GM13976 (cell line): ENCODE results near the gene NOSTRIN.
"Not testable (repeated sequence)": the region's sequence is repeated elsewhere in the genome, so short reads cannot be mapped to it uniquely, and the experiment has no call there.

Experiments used
- DNase-seq: peaks from one replicate; pipeline ENCODE4 v3.0.0; 2012; ENCODE audit warnings: low spot score
- CTCF ChIP-seq: IDR thresholded peaks from 2 replicates; pipeline ENCODE4 v1.5.1; 2012; ENCODE audit warnings: borderline replicate concordance, mild to moderate bottlenecking; ENCODE audit not compliant: insufficient read depth; ENCODE audit errors: extremely low read depth, missing control alignments, control extremely low read depth
- in situ Hi-C: fragments of 300-500 bp; cut with MboI; formaldehyde crosslinking; loops from one replicate; pipeline ENCODE4 v1.12.0; 2022; ENCODE audit warnings: low sequenced_read_pairs, mixed read lengths, inconsistent platforms; ENCODE audit not compliant: unreplicated experiment

The NOSTRIN gene

GRCh38 chr2:168787782-168788376 is 14.6 kb upstream of the NOSTRIN start:
- TF ChIP-seq CTCF: no peak
- no peak for DNase-seq
- in situ Hi-C loops: no loop called here

GRCh38 chr2:168789776-168790175 is 12.7 kb upstream of the NOSTRIN start:
- DNase-seq: no peak
- in situ Hi-C loops: no loop called here
- no peak for TF ChIP-seq CTCF

GRCh38 chr2:168790226-168790902 is 12.1 kb upstream of the NOSTRIN start:
- TF ChIP-seq CTCF: no peak
- no peak for DNase-seq
- in situ Hi-C loops: no loop called here

- DNase-seq, in situ Hi-C loops: not testable (repeated sequence)
Observed at GRCh38 chr2:168791140-168791539, 11.3 kb upstream of the NOSTRIN start.

- in situ Hi-C loops: no loop called here
- no peak for TF ChIP-seq CTCF
- no peak for DNase-seq
Observed at GRCh38 chr2:168793596-168793995, 8.8 kb upstream of the NOSTRIN start.

GRCh38 chr2:168794968-168795367 is 7.5 kb upstream of the NOSTRIN start:
- DNase-seq: no peak
- in situ Hi-C loops: no loop called here
- no peak for TF ChIP-seq CTCF

- TF ChIP-seq CTCF: no peak
- DNase-seq: no peak
- in situ Hi-C loops: no loop called here
Observed at GRCh38 chr2:168796090-168796577, 6.3 kb upstream of the NOSTRIN start.
